ENCODE measurements around the gene MS4A1. TPM values are rescaled to one million over a fixed set of nuclear protein-coding genes. Genes with fewer than 3 reads are reported as not detected.

Gene MS4A1
- total and polyA plus RNA-seq, 8 donors = 0.12 to 8.8 (median 1.2) TPM; not detected in 1

Other genes starting within 250 kb of the MS4A1 start
- gene MS4A4E, start 212.7 kb upstream of the MS4A1 start, total RNA-seq = 10 to 100 TPM in 1 of 5 donors, 1 to 10 TPM in 4; 1.3 to 16.2 (median 2.3) TPM
- gene MS4A4E, start 212.7 kb upstream of the MS4A1 start, polyA plus RNA-seq = under 1 TPM in 1 of 3 donors, not detected in 2; 0.25 TPM
- 10 to 100 TPM in 2 of 5 donors, 1 to 10 TPM in 2, not detected in 1; 1.4 to 28.1 (median 14.6) TPM for gene MS4A4A, start 175.2 kb upstream of the MS4A1 start, total RNA-seq
- 10 to 100 TPM in 1 of 3 donors, 1 to 10 TPM in 2; 5.4 to 12.0 (median 6.6) TPM for gene MS4A4A, start 175.2 kb upstream of the MS4A1 start, polyA plus RNA-seq
- not detected for gene MS4A6E, start 128.6 kb upstream of the MS4A1 start, total RNA-seq
- gene MS4A6E, start 128.6 kb upstream of the MS4A1 start, polyA plus RNA-seq = not detected
- gene MS4A7, start 77.3 kb upstream of the MS4A1 start, total RNA-seq = 10 to 100 TPM in 3 of 5 donors, under 1 TPM in 1, not detected in 1; 0.58 to 43.3 (median 20.1) TPM
- gene MS4A7, start 77.3 kb upstream of the MS4A1 start, polyA plus RNA-seq = 10 to 100 TPM in 2 of 3 donors, 1 to 10 TPM in 1; 1.7 to 13.3 (median 10.9) TPM
- 1 to 10 TPM in 2 of 5 donors, under 1 TPM in 1, not detected in 2; under 0.01 to 4.1 (median 4.1) TPM for gene MS4A14, start 59.4 kb upstream of the MS4A1 start, total RNA-seq
- gene MS4A14, start 59.4 kb upstream of the MS4A1 start, polyA plus RNA-seq = under 1 TPM in 2 of 3 donors, not detected in 1; 0.12 to 0.18 TPM
- not detected for gene MS4A5, start 26.3 kb upstream of the MS4A1 start, total RNA-seq
- not detected for gene MS4A5, start 26.3 kb upstream of the MS4A1 start, polyA plus RNA-seq
- 1 to 10 TPM in 2 of 5 donors, not detected in 3; 2.9 to 4.6 TPM for gene MS4A12, start 36.9 kb downstream of the MS4A1 start, total RNA-seq
- gene MS4A12, start 36.9 kb downstream of the MS4A1 start, polyA plus RNA-seq = 1 to 10 TPM in 1 of 3 donors, not detected in 2; 1.1 TPM
- not detected for gene MS4A13, start 59.5 kb downstream of the MS4A1 start, total RNA-seq
- gene MS4A13, start 59.5 kb downstream of the MS4A1 start, polyA plus RNA-seq = not detected
- 1 to 10 TPM in 4 of 5 donors, not detected in 1; 2.6 to 8.9 (median 7.5) TPM for gene MS4A8, start 243.8 kb downstream of the MS4A1 start, total RNA-seq
- 1 to 10 TPM; 2.3 to 5.7 (median 3.7) TPM for gene MS4A8, start 243.8 kb downstream of the MS4A1 start, polyA plus RNA-seq